Measurements from ENCODE around the gene DVL1.

- TF ChIP-seq POLR2AphosphoS5 (IDR thresholded peaks at IDR 0.05; ENCODE audit: low read depth, low read length) (no peak), SIN3A (IDR thresholded peaks at IDR 0.05; ENCODE audit: borderline replicate concordance, insufficient read depth, low read length) (no peak), TAF1 (IDR thresholded peaks at IDR 0.05; ENCODE audit: borderline replicate concordance, insufficient read depth, low read length) (no peak), FOXP2 (optimal IDR thresholded peaks at IDR 0.05; ENCODE audit: borderline replicate concordance, extremely low read depth, extremely low read length, insufficient read depth) (no peak)
Observed at GRCh38 chr1:1304331-1305299, 44.6 kb downstream of the DVL1 start.
